Right forelimb (tissue), 1 donor: ENCODE data around the gene KCTD15.
A peak's percentile ranks its signal among the peaks of the same experiment; 100 is the strongest.
"Not testable (repeated sequence)": the region's sequence is repeated elsewhere in the genome, so short reads cannot be mapped to it uniquely, and the experiment has no call there.

ENCODE experiments used
- DNase-seq: peaks from one replicate; pipeline ENCODE4 v3.0.0-alpha.2; 2018

KCTD15 gene

DNA sequence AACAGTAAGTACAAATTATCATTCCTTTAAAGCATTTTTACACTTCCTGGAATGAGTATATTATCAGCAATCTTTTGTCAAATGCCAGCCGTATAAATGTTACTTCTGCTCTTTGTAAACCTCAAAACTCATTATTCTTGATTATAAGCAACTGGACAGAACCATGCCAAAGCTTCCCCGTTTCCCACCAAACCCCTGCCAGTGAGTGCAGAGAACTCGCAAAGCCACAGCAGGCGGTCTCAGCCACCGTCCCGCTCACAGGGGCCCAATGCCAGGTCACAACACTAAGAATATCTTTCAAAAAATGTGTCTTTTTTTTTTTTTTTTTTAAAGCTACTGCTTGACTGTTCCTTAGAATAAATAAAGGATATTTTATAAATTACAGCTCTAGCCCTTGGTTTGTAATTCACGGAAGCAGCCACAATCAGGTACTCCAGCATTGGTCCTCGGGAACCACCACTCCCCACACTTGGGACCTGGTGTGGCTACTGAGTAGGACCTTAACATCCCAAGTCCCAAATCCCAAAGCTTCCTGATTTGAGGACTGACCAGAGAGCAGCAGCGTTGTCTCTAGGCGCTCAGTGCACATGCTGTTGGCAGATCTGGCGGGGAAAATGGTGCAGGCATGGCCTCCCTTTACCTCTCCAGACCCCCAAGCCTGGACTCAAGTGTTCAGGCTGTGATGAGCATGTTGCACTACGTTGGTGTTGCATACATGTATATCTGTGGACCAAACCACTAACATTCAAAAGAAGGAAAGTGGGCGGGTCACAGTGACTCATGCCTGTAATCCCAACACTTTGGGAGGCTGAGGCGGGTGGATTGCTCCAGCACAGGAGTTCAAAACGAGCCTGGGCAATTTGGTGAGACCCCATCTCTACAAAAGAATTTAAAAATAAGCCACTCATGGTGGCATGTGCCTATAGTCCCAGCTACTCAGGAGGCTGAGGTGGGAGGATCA, 19.0 kb downstream of the KCTD15 start:
- DNase-seq, result no peak

GRCh38 chr19:33818411-33818810, 21.7 kb downstream of the KCTD15 start:
- no peak for DNase-seq

DNA sequence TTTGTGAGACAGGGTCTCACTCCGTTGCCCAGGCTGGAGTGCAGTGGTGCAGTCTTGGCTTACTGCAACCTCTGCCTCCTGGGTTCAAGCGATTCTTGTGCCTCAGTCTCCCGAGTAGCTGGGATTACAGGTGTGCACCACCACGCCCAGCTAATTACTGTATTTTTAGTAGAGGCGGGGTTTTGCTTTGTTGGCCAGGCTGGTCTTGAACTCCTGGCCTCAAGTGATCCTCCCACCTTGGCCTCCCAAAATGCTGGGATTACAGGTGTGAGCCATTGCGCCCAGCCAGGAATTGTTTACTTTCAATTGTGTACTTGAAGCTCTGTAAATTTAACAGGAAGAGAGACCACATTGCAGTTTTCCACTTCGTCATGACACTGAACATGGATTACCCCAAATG, 22.4 kb downstream of the KCTD15 start:
- DNase-seq, result not testable (repeated sequence)

GRCh38 chr19:33819506-33819879, 22.8 kb downstream of the KCTD15 start:
- no peak for DNase-seq

DNA sequence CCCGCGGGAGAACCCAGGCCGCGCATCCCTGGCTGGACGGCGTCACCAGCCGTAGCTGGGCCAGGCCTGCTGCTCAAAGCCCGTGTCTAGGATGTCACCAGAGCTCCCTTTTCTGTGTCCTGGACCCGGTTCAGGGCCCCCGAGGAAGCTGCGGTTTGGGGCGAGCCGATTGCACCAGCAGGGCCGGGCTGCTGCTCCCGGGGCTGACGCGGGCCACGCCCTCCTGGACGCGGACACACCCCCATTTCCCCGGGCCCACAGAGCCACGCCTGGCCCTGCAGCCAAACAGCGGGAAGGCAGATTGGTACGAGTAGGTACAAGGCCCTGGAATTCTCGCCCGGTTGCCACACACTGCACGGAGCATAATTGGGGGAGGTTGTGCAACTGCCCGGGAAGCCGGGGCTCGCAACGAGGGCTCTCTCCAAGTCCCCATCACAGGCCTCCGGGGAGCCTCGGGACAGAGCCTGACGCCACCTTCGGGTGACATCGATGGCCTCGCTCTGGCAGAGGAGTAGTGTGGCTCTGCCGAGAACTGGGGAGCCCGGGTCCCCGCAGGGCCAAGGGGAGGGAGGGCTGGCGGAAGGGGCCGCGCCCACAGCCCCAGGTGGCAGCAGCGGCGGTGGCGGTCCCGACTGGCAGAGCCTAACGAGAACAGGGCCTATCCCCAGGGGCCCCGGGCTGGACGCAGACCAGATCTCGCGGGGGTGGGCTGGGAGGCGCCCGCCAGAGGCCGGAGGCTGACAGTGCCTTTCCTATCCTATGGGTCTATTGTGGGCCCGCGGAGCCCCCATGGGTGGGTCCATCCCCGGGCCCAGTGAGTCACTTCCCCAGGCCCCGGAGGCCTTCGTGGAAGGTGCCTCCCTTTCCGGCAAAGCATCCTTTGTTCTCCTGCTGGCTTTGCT, 23.5 kb downstream of the KCTD15 start:
- peak; percentile 78 for DNase-seq

DNA sequence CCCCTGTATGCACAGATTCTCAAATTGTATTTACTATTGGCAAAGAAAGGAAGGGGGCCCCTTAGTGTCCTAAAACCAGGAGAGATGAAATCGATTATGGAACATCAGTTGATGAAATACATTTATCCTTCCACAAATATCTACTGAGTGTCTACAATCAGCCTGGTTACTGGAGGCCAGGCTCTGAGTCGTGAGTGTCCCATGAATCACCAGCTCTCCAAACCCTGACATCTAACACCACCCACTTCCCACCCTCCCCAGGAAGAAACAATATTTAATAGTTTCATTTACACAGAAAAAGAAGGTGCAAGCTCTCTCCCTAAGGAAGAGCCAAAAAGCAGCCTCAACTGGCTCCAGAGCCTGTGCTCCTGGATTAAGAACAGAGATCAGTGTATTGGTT, 25.2 kb downstream of the KCTD15 start:
- DNase-seq, result no peak

- no peak for DNase-seq
Observed at GRCh38 chr19:33823341-33823740, 26.7 kb downstream of the KCTD15 start.

GRCh38 chr19:33825556-33825955, 28.9 kb downstream of the KCTD15 start:
- no peak for DNase-seq

- no peak for DNase-seq
Observed at GRCh38 chr19:33826521-33826920, 29.9 kb downstream of the KCTD15 start.

GRCh38 chr19:33828266-33829075, 31.8 kb downstream of the KCTD15 start:
- no peak for DNase-seq

- DNase-seq, result no peak
Observed at GRCh38 chr19:33830264-33830663, 33.6 kb downstream of the KCTD15 start.

GRCh38 chr19:33831825-33832224, 35.2 kb downstream of the KCTD15 start:
- DNase-seq, result no peak

DNA sequence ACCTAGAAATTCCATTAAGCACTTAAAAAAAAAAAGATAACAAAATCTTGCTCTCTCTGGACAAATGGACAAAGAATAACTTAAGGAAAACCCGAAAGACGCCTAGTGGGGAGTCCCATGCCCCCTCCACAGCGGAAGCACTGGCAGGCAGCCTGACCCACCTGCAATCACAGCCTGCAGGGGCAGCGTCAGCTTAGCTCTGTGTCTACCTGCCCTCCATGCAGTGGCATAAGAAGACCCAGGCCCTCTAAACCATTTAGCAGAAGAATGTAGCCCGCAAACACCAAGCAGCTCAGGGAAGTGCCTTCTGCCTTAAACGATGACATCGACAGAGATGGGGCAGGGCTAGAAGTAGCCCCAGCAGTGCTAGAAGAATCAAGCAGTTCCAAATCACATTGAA, 36.0 kb downstream of the KCTD15 start:
- no peak for DNase-seq

DNA sequence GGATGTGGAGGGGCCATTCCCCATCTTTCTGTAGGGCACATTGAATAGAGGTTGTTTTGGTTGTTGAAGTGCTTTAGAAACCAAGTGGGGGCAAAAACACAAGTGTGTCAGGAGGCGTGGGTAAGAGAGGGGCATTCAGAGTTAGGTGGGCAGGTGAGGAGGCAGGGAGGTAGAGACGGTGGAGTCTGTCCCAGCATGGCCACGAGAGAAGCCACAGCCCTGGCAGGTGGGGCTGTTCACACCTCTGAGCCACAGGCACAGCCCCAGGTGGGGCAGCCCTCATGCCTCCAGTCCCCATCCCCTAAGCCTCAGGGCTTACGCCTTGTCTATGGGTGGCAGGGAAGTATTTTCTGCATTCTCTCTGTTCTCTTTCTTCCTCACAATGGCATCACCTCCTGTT, 43.7 kb downstream of the KCTD15 start:
- DNase-seq, result no peak

DNA sequence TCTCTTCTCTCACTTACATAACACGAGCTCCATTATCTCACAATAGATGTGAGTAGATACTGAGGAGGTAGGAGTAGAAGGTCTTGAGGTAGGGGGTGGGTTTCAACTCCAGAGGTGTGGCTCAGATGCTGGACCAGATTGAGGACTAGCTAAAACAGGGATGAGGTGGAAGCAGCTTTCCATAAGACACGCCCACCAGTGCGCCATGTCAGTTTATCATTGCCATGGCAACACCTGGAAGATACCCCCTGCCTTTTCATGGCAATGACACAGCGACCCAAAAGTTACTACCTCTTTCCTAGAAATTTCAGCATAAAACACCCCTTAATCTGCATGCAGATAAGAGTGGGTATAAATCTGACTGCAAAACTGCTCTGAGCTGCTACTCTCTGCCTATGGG, 44.1 kb downstream of the KCTD15 start:
- no peak for DNase-seq

DNA sequence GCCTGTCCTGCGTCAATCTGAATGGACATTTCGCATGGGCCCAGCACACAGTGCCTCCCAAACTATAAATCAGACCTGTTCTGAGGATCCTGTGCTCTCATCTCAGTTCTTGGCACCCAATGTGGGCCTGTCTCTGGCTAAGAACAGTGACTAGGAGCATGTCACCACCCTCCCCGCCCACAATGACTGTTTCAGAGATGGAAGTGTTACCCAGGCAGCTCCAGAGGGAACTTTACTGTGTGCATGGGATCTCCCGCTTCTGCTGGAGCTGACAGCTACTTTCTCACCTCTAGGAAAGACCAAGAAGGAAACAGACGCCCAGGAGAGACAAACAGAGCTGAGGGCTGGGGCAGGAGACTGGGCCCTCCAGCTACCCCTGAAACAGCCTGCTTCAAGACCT, 45.0 kb downstream of the KCTD15 start:
- no peak for DNase-seq

- DNase-seq, result no peak
Observed at GRCh38 chr19:33844478-33844877, 47.8 kb downstream of the KCTD15 start.

- no peak for DNase-seq
Observed at GRCh38 chr19:33845498-33845897, 48.8 kb downstream of the KCTD15 start.

GRCh38 chr19:33849551-33850147, 53.0 kb downstream of the KCTD15 start:
- no peak for DNase-seq

DNA sequence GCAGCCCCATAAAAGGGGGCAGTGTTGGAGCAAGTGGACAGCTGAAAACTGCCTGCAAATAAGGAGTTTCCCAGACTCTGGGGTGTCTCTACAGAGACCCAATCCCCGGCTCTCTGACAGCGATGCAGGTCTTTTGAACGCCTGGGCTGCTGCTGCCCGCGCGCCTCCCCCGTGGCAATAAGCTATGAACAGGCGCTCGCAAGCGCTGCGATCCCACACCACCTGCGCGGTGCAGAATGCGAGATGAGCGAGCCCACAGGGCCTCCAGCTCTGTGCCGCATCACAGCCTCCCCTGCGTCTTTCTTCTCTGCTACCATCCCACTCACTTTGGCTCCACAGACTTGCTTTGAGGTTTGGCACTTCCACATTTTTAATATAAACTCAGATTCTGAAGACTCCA, 62.3 kb downstream of the KCTD15 start:
- no peak for DNase-seq

DNA sequence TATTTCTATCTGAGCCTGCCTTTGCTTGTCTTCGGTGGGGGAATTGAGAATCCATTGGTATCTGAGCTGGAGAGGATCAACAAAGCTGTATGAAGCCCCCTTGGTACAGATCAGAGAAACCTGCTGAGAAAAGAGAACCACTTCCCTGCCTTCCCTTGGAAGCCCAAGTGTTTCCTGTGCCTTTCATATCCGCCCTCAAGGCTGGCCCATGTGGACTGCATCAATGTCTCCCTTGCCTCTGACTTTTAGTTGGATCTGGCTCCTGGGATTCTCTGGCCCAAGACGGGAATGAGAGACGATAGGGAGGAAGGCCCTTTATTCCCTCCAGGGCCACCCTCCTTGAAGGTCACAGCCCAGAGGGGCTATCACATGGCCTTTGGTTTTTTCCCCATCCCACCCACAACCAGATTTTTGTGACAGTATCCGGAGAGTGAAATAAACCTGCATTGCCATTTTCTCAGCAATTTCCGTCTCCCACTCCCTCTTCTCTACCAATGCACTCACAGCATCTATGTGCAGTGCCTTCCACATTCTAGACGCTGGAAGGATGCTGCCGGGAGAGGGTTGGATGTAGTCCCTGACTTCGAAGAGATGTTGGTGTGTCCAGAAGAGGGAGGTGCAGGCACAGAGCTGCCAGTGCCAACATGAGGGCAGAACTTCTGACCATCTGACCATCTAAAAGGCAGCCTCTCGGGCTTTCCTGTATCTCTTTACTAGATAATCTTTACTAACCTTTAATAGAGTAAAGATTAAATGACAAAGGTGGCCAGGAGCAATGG, 63.8 kb downstream of the KCTD15 start:
- no peak for DNase-seq

DNA sequence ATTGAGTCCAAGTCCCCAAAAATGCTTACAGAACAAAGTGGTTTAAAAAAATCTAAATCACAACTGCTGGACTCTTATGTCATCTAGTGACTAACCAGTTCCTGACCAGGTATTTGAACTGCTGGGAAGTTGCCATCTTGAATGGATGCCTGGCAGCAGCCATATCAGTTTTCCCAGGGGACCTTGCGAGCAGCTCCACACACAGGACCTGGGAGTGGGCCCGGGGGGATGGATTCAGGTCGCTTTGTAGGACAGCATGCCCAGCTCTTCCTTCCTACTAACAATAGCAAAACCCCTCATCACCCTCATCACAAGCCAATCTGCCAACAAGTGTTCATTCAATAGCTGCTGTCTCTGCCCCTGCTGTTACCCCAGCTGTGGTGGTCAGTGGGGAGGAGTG, 65.3 kb downstream of the KCTD15 start:
- DNase-seq, result no peak
